CD4-positive, alpha-beta T cell treated with Interleukin-10 for 1 hour (primary cell): ENCODE results near the gene HK1.
"Not testable (repeated sequence)": the region's sequence is repeated elsewhere in the genome, so short reads cannot be mapped to it uniquely, and the experiment has no call there.

Experiments used
- DNase-seq: peaks from one replicate; pipeline ENCODE4 v3.0.0-alpha.2; 2020

The HK1 gene

GRCh38 chr10:69259547-69260243 is 18.6 kb upstream of the HK1 start:
- DNase-seq = no peak

- no peak for DNase-seq
Measured at GRCh38 chr10:69261184-69261583, 17.1 kb upstream of the HK1 start.

GRCh38 chr10:69262292-69262751 is 16.0 kb upstream of the HK1 start:
- DNase-seq = no peak

- no peak for DNase-seq
Measured at GRCh38 chr10:69265521-69265920, 12.8 kb upstream of the HK1 start.

GRCh38 chr10:69268761-69269416 is 9.4 kb upstream of the HK1 start:
- no peak for DNase-seq

GRCh38 chr10:69269761-69270160 is 8.5 kb upstream of the HK1 start:
- DNase-seq = no peak

GRCh38 chr10:69270990-69271389 is 7.3 kb upstream of the HK1 start:
- no peak for DNase-seq

- DNase-seq = no peak
Measured at GRCh38 chr10:69272624-69273023, 5.7 kb upstream of the HK1 start.

- DNase-seq = no peak
Measured at GRCh38 chr10:69275444-69275843, 2.9 kb upstream of the HK1 start.

- no peak for DNase-seq
Measured at GRCh38 chr10:69276503-69276902, 1.8 kb upstream of the HK1 start.

- no peak for DNase-seq
Measured at GRCh38 chr10:69279110-69279509, 814 bp downstream of the HK1 start.

- DNase-seq = no peak
Measured at GRCh38 chr10:69281507-69282413, 3.5 kb downstream of the HK1 start.

- DNase-seq = not testable (repeated sequence)
Measured at GRCh38 chr10:69284402-69284801, 6.1 kb downstream of the HK1 start.

GRCh38 chr10:69285699-69286098 is 7.4 kb downstream of the HK1 start:
- DNase-seq = no peak

GRCh38 chr10:69287181-69287580 is 8.9 kb downstream of the HK1 start:
- no peak for DNase-seq

GRCh38 chr10:69290993-69291392 is 12.7 kb downstream of the HK1 start:
- DNase-seq = no peak

GRCh38 chr10:69292459-69292858 is 14.2 kb downstream of the HK1 start:
- no peak for DNase-seq

- DNase-seq = no peak
Measured at GRCh38 chr10:69295027-69295636, 16.8 kb downstream of the HK1 start.

GRCh38 chr10:69303632-69304051 is 25.3 kb downstream of the HK1 start:
- no peak for DNase-seq

- DNase-seq = no peak
Measured at GRCh38 chr10:69306421-69306820, 28.1 kb downstream of the HK1 start.

- DNase-seq = no peak
Measured at GRCh38 chr10:69307434-69307833, 29.1 kb downstream of the HK1 start.

GRCh38 chr10:69308304-69308703 is 30.0 kb downstream of the HK1 start:
- not testable (repeated sequence) for DNase-seq

GRCh38 chr10:69311309-69311708 is 33.0 kb downstream of the HK1 start:
- DNase-seq = no peak
